Amniotic epithelial cell (primary cell): ENCODE measurements around the gene RENBP.

ENCODE experiments used
- DNase-seq: peaks from one replicate; pipeline ENCODE4 v3.0.0-alpha.2; 2010; ENCODE audit warnings: low read depth

RENBP gene

GRCh38 chrX:153888344-153888743 lies 56.1 kb downstream of the RENBP start:
- DNase-seq = no peak

- DNase-seq = no peak
Measured at GRCh38 chrX:153887385-153887784, 57.1 kb downstream of the RENBP start.

GRCh38 chrX:153886915-153887314 lies 57.5 kb downstream of the RENBP start:
- DNase-seq = no peak

GRCh38 chrX:153885968-153886903 lies 58.2 kb downstream of the RENBP start, which contains the start of gene L1CAM:
Gene L1CAM, minus strand, starts transcription at chrX:153886173. Its CDS starts 10,337 bp downstream, at chrX:153875836.
- DNase-seq = no peak
